Mesenchymal stem cell (in vitro differentiated cells and primary cell): ENCODE measurements around the gene SYAP1.

Experiments
- DNase-seq: peaks from one replicate; pipeline ENCODE4 v3.0.0-alpha.2; 2013
- H2AFZ ChIP-seq: one replicate; pipeline ENCODE4 v1.6.1; 2013; ENCODE audit warnings: low read depth, mild to moderate bottlenecking, control low read depth, inconsistent platforms, low read length, moderate library complexity
- H2AK5ac ChIP-seq: 2 replicates; pipeline ENCODE4 v1.6.1; 2013; ENCODE audit warnings: low read length, moderate library complexity, mild to moderate bottlenecking, inconsistent platforms; ENCODE audit not compliant: severe bottlenecking
- H2BK120ac ChIP-seq: one replicate; pipeline ENCODE4 v1.6.1; 2013; ENCODE audit warnings: low read depth, mild to moderate bottlenecking, inconsistent platforms, low read length, moderate library complexity
- H2BK12ac ChIP-seq, 2 experiments: one replicate each; pipeline ENCODE4 v1.6.1; 2013; ENCODE audit warnings: inconsistent platforms in 2 of 2, low read length in 2 of 2, mild to moderate bottlenecking in 2 of 2, moderate library complexity in 2 of 2, control low read depth in 1 of 2
- H2BK15ac ChIP-seq: one replicate; pipeline ENCODE4 v1.6.1; 2013; ENCODE audit warnings: mild to moderate bottlenecking, low read depth, inconsistent platforms; ENCODE audit not compliant: poor library complexity, severe bottlenecking
- H2BK5ac ChIP-seq: 2 replicates; pipeline ENCODE4 v1.6.1; 2013; ENCODE audit warnings: low read depth, mild to moderate bottlenecking, low read length, control low read depth, inconsistent platforms; ENCODE audit not compliant: poor library complexity, severe bottlenecking
- H3K14ac ChIP-seq, 2 experiments: one replicate each; pipeline ENCODE4 v1.6.1; 2013; ENCODE audit warnings: inconsistent platforms in 2 of 2, low read length in 2 of 2, control low read depth in 1 of 2, mild to moderate bottlenecking in 1 of 2, moderate library complexity in 1 of 2
- H3K18ac ChIP-seq, 2 experiments: one replicate each; pipeline ENCODE4 v1.6.1; 2013; ENCODE audit warnings: inconsistent platforms in 2 of 2, low read length in 2 of 2, control low read depth in 1 of 2, low read depth in 1 of 2, mild to moderate bottlenecking in 1 of 2
- H3K23ac ChIP-seq, 2 experiments: one replicate each; pipeline ENCODE4 v1.6.1; 2013; ENCODE audit warnings: inconsistent platforms in 2 of 2, low read length in 2 of 2, mild to moderate bottlenecking in 2 of 2, moderate library complexity in 2 of 2, control low read depth in 1 of 2
- H3K27ac ChIP-seq: 2 replicates; pipeline ENCODE4 v1.5.1; 2013; ENCODE audit warnings: mild to moderate bottlenecking, moderate library complexity, low read length, control low read depth, inconsistent platforms; ENCODE audit not compliant: poor library complexity, severe bottlenecking
- H3K27me3 ChIP-seq, 2 experiments: 2 replicates each; pipeline versions ENCODE4 v1.6.1 to v1.7.0; 2013; ENCODE audit warnings: low read length in 2 of 2, mild to moderate bottlenecking in 2 of 2, moderate library complexity in 2 of 2, control low read depth in 1 of 2, inconsistent platforms in 1 of 2; ENCODE audit not compliant: control insufficient read depth in 1 of 2, insufficient read depth in 1 of 2
- H3K36me3 ChIP-seq, 2 experiments: 2 replicates each; pipeline versions ENCODE4 v1.6.1 to v1.7.0; 2013; ENCODE audit warnings: low read length in 2 of 2, control low read depth in 1 of 2, inconsistent platforms in 1 of 2, low read depth in 1 of 2, mild to moderate bottlenecking in 1 of 2; ENCODE audit not compliant: insufficient read depth in 2 of 2, control insufficient read depth in 1 of 2
- H3K4ac ChIP-seq, 2 experiments: one replicate each; pipeline ENCODE4 v1.6.1; 2013; ENCODE audit warnings: inconsistent platforms in 2 of 2, low read length in 2 of 2, mild to moderate bottlenecking in 2 of 2, moderate library complexity in 2 of 2, control low read depth in 1 of 2, low read depth in 1 of 2
- H3K4me1 ChIP-seq: 2 replicates; pipeline ENCODE4 v1.6.1; 2013; ENCODE audit warnings: low read depth, low read length, control low read depth; ENCODE audit not compliant: control insufficient read depth, insufficient read depth
- H3K4me2 ChIP-seq: 2 replicates; pipeline ENCODE4 v1.6.1; 2013; ENCODE audit warnings: low read length, mild to moderate bottlenecking, inconsistent platforms; ENCODE audit not compliant: poor library complexity, severe bottlenecking
- H3K4me3 ChIP-seq, 2 experiments: 2 replicates each; pipeline versions ENCODE4 v1.5.1 to v1.7.0; 2013; ENCODE audit warnings: low read length in 2 of 2, mild to moderate bottlenecking in 2 of 2, control low read depth in 1 of 2, low read depth in 1 of 2; ENCODE audit not compliant: insufficient read depth in 1 of 2
- H3K79me1 ChIP-seq: replicated peaks from 2 replicates; pipeline ENCODE4 v1.6.1; 2013; ENCODE audit warnings: mild to moderate bottlenecking, control low read depth, low read length, inconsistent platforms; ENCODE audit not compliant: poor library complexity, severe bottlenecking
- H3K9ac ChIP-seq: 2 replicates; pipeline ENCODE4 v1.7.0; 2013; ENCODE audit warnings: mild to moderate bottlenecking, low read length, moderate library complexity
- H3K9me3 ChIP-seq: 2 replicates; pipeline ENCODE4 v1.7.0; 2013; ENCODE audit warnings: mild to moderate bottlenecking, low read length; ENCODE audit not compliant: control insufficient read depth
- H4K8ac ChIP-seq: one replicate; pipeline ENCODE4 v1.6.1; 2013; ENCODE audit warnings: inconsistent platforms, mild to moderate bottlenecking, low read length, moderate library complexity
- H4K91ac ChIP-seq: one replicate; pipeline ENCODE4 v1.6.1; 2013; ENCODE audit warnings: mild to moderate bottlenecking, low read length, inconsistent platforms
- WGBS: methylation state at CpG from one replicate; pipeline ENCODE4 v1.1.7; 2013; ENCODE audit warnings: mixed read lengths; 5-methylcytosine and 5-hydroxymethylcytosine counted together

Gene SYAP1

GRCh38 chrX:16743604-16744325 lies 24.4 kb downstream of the SYAP1 start:
- no peak overlapping the region for H3K14ac ChIP-seq
- peaks cover 28 to 79% of the 10 kb centered on the region in 2 experiments for H3K36me3 ChIP-seq
- no peak overlapping the region for H2AFZ ChIP-seq
- no peak overlapping the region for H3K4me3 ChIP-seq
- no peak overlapping the region for H3K4me2 ChIP-seq
- no peak overlapping the region for H2AK5ac ChIP-seq
- DNase-seq: peak; percentile 55
- WGBS: 90% methylated on average over 8 of the region's 12 CpGs
- H3K4ac ChIP-seq: no peak overlapping the region
- peaks cover 9% of the 10 kb centered on the region for H3K4me1 ChIP-seq
- no peak overlapping the region for H2BK12ac ChIP-seq
- no peak overlapping the region for H3K18ac ChIP-seq
- no peaks in the 10 kb centered on the region for H3K27me3 ChIP-seq
- peak overlapping the region; percentile 74 for H3K9ac ChIP-seq
- H2BK5ac ChIP-seq: no peak overlapping the region
- H4K91ac ChIP-seq: no peak overlapping the region
- no peak overlapping the region for H2BK15ac ChIP-seq
- H3K27ac ChIP-seq: peak overlapping the region; percentile 65
- no peaks in the 10 kb centered on the region for H3K9me3 ChIP-seq
- H3K23ac ChIP-seq: no peak overlapping the region
- peaks cover 7% of the 10 kb centered on the region for H3K79me1 ChIP-seq
- H2BK120ac ChIP-seq: no peak overlapping the region
- H4K8ac ChIP-seq: no peak overlapping the region

DNA sequence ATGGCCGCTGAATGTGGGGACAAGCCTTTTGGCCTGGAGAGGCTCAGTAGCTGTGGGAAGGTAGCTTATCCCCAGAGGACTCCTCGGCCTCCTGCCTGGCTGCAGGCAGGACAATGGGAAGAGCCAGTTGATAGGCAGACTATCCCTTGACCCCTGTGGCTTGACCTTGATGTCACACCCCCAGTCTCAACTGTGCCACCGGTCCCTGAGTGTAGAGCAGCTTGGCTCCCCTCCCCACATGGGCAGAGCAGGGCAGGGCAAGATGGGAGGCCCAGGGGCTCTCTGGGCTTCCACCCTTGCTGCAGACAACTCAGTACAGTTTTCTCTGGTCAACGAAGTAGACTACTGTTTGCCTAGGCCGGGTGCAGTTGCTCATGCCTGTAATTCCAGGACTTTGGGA lies 25.7 kb downstream of the SYAP1 start:
- Histone ChIP-seq H3K27ac (no peak overlapping the region), H4K91ac (no peak overlapping the region), H2AK5ac (no peak overlapping the region), H3K4me1 (peaks cover 8% of the 10 kb centered on the region), H3K4me3 (no peak overlapping the region), H3K4me2 (no peak overlapping the region), H3K27me3 (no peaks in the 10 kb centered on the region), H3K4ac (no peak overlapping the region), H2BK12ac (no peak overlapping the region), H3K9me3 (no peaks in the 10 kb centered on the region), H2BK5ac (no peak overlapping the region), H3K79me1 (peaks cover 7% of the 10 kb centered on the region), H3K36me3 (peaks cover 28 to 78% of the 10 kb centered on the region in 2 experiments), H3K23ac (no peak overlapping the region), H2BK120ac (no peak overlapping the region), H3K18ac (no peak overlapping the region), H3K14ac (no peak overlapping the region), H3K9ac (no peak overlapping the region), H2BK15ac (no peak overlapping the region), H4K8ac (no peak overlapping the region), H2AFZ (no peak overlapping the region)
- WGBS: 100% methylated on average over 3 of the region's 5 CpGs
- DNase-seq: no peak

DNA sequence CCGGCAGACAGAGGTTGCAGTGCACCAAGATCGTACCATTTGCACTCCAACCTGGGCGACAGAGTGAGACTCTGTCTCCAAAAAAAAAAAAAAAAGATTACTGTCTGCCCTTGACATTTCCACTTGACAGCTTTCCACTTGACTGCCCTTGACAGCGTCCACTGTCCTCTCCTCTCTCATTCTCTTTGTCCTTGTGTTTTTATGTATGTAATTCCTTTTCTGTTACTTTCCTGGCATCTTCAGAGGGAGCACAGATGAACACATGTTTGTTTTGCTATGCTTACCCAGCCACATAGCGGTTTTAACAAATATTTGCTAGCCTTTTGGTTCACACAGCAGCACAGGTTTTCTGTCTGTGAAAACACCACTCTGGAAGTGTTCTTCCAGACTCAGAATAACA lies 26.2 kb downstream of the SYAP1 start:
- Histone ChIP-seq H2AFZ (no peak overlapping the region), H2BK120ac (no peak overlapping the region), H4K91ac (no peak overlapping the region), H3K23ac (no peak overlapping the region), H2AK5ac (no peak overlapping the region), H3K9ac (no peak overlapping the region), H3K4me2 (no peak overlapping the region), H3K27ac (no peak overlapping the region), H4K8ac (no peak overlapping the region), H3K4ac (no peak overlapping the region), H3K4me3 (no peak overlapping the region), H3K9me3 (no peaks in the 10 kb centered on the region), H2BK5ac (no peak overlapping the region), H3K79me1 (peaks cover 7% of the 10 kb centered on the region), H3K36me3 (peaks cover 28 to 79% of the 10 kb centered on the region in 2 experiments), H2BK15ac (no peak overlapping the region), H3K27me3 (no peaks in the 10 kb centered on the region), H3K18ac (no peak overlapping the region), H2BK12ac (no peak overlapping the region), H3K4me1 (peaks cover 8% of the 10 kb centered on the region), H3K14ac (no peak overlapping the region)
- whole genome bisulfite sequencing: 95% methylated on average over 4 of the region's 5 CpGs
- DNase-seq: no peak

DNA sequence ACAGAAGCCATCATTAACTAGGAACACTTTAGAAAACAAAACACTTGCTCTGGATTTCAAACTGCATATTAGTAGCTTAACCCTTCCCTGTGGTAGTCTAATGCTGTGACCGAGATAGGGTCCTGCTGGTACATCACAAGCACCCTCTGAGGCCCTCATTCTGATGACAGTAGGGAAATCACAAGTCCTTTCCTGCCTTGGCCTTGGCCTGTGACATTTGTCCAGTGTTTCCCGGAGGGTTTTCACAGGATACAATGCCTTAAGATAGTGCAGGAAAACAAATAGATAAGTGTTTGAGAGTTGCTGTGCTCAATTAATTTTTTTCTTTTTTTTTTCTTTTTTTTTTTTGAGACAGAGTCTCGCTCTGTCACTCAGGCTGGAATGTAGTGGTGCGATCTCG lies 29.0 kb downstream of the SYAP1 start:
- Histone ChIP-seq H2AFZ (no peak overlapping the region), H3K79me1 (peaks cover 8% of the 10 kb centered on the region), H3K27me3 (no peaks in the 10 kb centered on the region), H3K23ac (no peak overlapping the region), H2BK15ac (no peak overlapping the region), H3K18ac (no peak overlapping the region), H3K4me3 (no peak overlapping the region), H2BK12ac (no peak overlapping the region), H3K14ac (no peak overlapping the region), H4K8ac (no peak overlapping the region), H2BK5ac (no peak overlapping the region), H3K4me1 (peaks cover 8% of the 10 kb centered on the region), H3K9ac (no peak overlapping the region), H4K91ac (no peak overlapping the region), H3K4ac (no peak overlapping the region), H3K4me2 (no peak overlapping the region), H3K9me3 (no peaks in the 10 kb centered on the region), H2AK5ac (no peak overlapping the region), H3K36me3 (peaks cover 24 to 72% of the 10 kb centered on the region in 2 experiments), H3K27ac (no peak overlapping the region), H2BK120ac (no peak overlapping the region)
- no peak for DNase-seq
- WGBS: 99% methylated on average over 5 of the region's 5 CpGs
